Small intestine (tissue), 7 donors: Measurements from ENCODE around the gene AHCYL1. TPM values are rescaled to one million over a fixed set of nuclear protein-coding genes. Genes with fewer than 3 reads are reported as not detected.
A peak's percentile ranks its signal among the peaks of the same experiment; 100 is the strongest.
"Not testable (repeated sequence)": the region's sequence is repeated elsewhere in the genome, so short reads cannot be mapped to it uniquely, and the experiment has no call there.

ENCODE experiments used
- DNase-seq, 2 donors: peaks; one replicate each; pipeline versions ENCODE4 v3.0.0 to v3.0.0-alpha.2; 2013
- FAIRE-seq: peaks from 2 replicates; lab custom pipeline; 2012; peaks lifted over from hg19 to GRCh38; lab: Jason Lieb, UNC
- H3K27ac ChIP-seq, 3 donors: one replicate each; pipeline ENCODE4 v1.5.1; 2013; ENCODE audit warnings: low read length in 2 of 3, mild to moderate bottlenecking in 2 of 3, control low read depth in 1 of 3, inconsistent platforms in 1 of 3, low read depth in 1 of 3, moderate library complexity in 1 of 3
- H3K27me3 ChIP-seq, 3 donors: one replicate each; pipeline ENCODE4 v1.6.1; 2013; ENCODE audit warnings: low read length in 3 of 3, inconsistent platforms in 1 of 3; ENCODE audit not compliant: control insufficient read depth in 3 of 3, insufficient read depth in 3 of 3
- H3K36me3 ChIP-seq, 3 donors: one replicate each; pipeline ENCODE4 v1.6.1; 2013; ENCODE audit warnings: low read length in 3 of 3, inconsistent platforms in 1 of 3, low read depth in 1 of 3, mild to moderate bottlenecking in 1 of 3, moderate library complexity in 1 of 3; ENCODE audit not compliant: control insufficient read depth in 3 of 3, insufficient read depth in 2 of 3
- H3K4me1 ChIP-seq, 3 donors: one replicate each; pipeline ENCODE4 v1.6.1; 2013; ENCODE audit warnings: low read length in 2 of 3, inconsistent platforms in 1 of 3, low read depth in 1 of 3, mild to moderate bottlenecking in 1 of 3, moderate library complexity in 1 of 3; ENCODE audit not compliant: control insufficient read depth in 3 of 3, insufficient read depth in 2 of 3
- H3K4me3 ChIP-seq, 3 donors: one replicate each; pipeline ENCODE4 v1.5.1; 2013; ENCODE audit warnings: low read length in 3 of 3, control low read depth in 1 of 3, inconsistent platforms in 1 of 3, low read depth in 1 of 3, mild to moderate bottlenecking in 1 of 3, moderate library complexity in 1 of 3
- H3K9me3 ChIP-seq, 2 donors: one replicate each; pipeline ENCODE4 v1.6.1; 2013; ENCODE audit warnings: low read depth in 1 of 2, low read length in 1 of 2; ENCODE audit not compliant: control insufficient read depth in 2 of 2, insufficient read depth in 1 of 2
- WGBS, 3 donors: extraction: QIAGEN DNeasy Blood & Tissue Kit; methylation state at CpG; one replicate each; pipeline ENCODE4 v1.1.7; 2013; 5-methylcytosine and 5-hydroxymethylcytosine counted together
- polyA plus RNA-seq, 4 donors: library from polyadenylated mRNA; stranded (reverse) in 3 of 4; unstranded in 1 of 4; fragments of 200-250 nt in 3 of 4; fragments of 120-200 nt in 1 of 4; gene quantifications; one replicate each; pipeline versions ENCODE4 v1.2.1 to v1.2.3, GENCODE V29; 2013
- donor health status: healthy with polysubstance abuse.
- donor health status: control.
- donor health status: control.
- donor health status: Bipolar disorder and iron deficiency.
- donor health status: healthy.

Gene AHCYL1
- polyA plus RNA-seq, 4 donors = 67.6 to 159 (median 96.8) TPM

DNA sequence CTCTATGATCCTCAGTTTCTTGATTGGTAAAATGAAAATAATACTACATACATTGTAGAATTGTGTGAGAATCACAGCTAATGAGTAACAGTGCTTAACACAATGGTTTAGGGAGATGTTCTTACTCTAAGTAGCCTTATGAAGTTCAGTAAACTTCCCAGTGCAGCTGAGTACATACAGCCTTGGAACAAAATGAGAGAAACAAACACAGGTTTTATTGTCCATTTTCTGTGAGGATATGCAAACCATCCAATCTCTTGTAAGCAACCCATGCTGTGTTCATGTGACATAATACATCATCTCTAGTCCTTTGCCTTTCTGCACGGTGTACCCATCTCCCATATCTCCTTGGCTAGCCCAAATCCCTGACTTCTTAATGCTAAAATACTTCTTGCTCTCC lies 35.2 kb downstream of the AHCYL1 start:
- H3K4me3 ChIP-seq = no peak overlapping the region
- H3K4me1 ChIP-seq = no peaks in the 10 kb centered on the region
- DNase-seq (no peak), FAIRE-seq (no peak)
- no peaks in the 10 kb centered on the region for H3K27me3 ChIP-seq
- 90 to 95% (median 91%) methylated on average over 1 of the region's 1 CpG for WGBS, 3 donors
- H3K36me3 ChIP-seq = peaks cover 26 to 50% (median 37%) of the 10 kb centered on the region in 3 donors
- no peaks in the 10 kb centered on the region for H3K9me3 ChIP-seq
- H3K27ac ChIP-seq = no peak overlapping the region

DNA sequence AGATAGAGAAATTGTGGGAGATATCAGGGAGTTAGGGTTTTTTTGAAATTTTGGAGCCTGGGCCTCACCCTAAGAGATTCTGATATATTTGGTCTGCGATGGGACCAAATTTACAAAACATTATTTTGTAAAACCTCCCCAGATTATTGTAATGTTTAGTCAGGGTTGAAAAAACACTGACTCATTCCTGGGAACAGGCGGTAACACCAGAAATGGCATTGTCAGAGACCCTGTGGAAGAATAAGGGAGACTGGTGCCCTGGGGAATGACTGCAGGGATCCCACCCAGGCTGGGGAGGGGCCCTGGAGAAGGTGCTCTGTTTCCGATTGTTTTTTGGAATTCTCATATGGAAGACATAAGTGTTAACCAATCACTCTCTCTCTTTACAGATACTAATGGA lies 36.7 kb downstream of the AHCYL1 start:
- no peaks in the 10 kb centered on the region for H3K9me3 ChIP-seq
- no peaks in the 10 kb centered on the region for H3K4me1 ChIP-seq
- DNase-seq (no peak), FAIRE-seq (no peak)
- H3K4me3 ChIP-seq = no peak overlapping the region
- H3K27me3 ChIP-seq = no peaks in the 10 kb centered on the region
- H3K36me3 ChIP-seq = peaks cover 26 to 43% (median 32%) of the 10 kb centered on the region in 3 donors
- 94 to 96% (median 96%) methylated on average over 3 of the region's 3 CpGs for WGBS, 3 donors
- H3K27ac ChIP-seq = no peak overlapping the region

DNA sequence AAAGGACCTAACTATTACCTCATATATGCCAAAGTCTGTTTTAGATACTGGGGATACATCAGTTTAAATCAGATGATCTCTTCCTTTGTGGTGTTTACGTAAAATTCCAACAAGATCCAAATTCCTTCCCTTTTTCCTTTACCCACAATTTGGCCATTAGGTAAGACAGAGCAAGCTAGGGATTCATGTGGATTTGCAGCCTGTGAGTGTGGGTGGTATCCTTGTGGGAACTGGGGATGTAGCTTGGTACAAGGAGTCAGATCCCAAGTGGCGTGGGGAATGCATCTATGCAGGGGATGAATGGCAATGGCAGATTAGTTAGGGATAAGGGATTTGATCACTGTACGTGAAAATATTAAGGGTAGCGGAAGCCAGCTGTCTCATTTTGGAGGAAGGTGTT lies 40.0 kb downstream of the AHCYL1 start:
- DNase-seq = no peak
- Histone ChIP-seq H3K27ac (no peak overlapping the region), H3K36me3 (peaks cover 10 to 19% (median 17%) of the 10 kb centered on the region in 3 donors), H3K27me3 (no peaks in the 10 kb centered on the region), H3K9me3 (no peaks in the 10 kb centered on the region), H3K4me1 (no peaks in the 10 kb centered on the region), H3K4me3 (no peak overlapping the region)
- no peak for FAIRE-seq
- WGBS, 3 donors = 94 to 98% (median 94%) methylated on average over 4 of the region's 4 CpGs

DNA sequence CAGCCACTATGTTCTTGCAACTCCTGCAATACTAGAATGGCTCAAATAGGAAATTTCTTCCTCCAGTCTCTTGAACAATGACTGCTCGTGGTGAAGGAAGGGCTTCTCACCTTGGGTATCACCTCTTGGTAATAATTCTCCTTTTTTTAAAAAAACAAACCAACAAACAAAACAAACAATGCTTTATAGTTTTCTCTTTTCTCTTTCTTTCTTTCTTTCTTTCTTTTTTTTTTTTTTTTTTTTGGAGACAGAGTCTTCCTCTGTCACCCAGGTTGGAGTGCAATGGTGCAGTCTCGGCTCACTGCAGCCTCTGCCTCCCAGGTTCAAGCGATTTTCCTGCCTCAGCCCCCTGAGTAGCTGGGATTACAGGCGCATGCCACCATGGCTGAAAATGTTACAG lies 46.1 kb downstream of the AHCYL1 start:
- H3K36me3 ChIP-seq, H3K27me3 ChIP-seq, H3K4me1 ChIP-seq, H3K9me3 ChIP-seq, FAIRE-seq, DNase-seq, H3K4me3 ChIP-seq: not testable (repeated sequence)
- H3K27ac ChIP-seq = peak overlapping the region in 2 of 3 donors; percentile 57 to 80
- whole genome bisulfite sequencing, 3 donors = 70 to 81% (median 72%) methylated on average over 4 of the region's 4 CpGs

DNA sequence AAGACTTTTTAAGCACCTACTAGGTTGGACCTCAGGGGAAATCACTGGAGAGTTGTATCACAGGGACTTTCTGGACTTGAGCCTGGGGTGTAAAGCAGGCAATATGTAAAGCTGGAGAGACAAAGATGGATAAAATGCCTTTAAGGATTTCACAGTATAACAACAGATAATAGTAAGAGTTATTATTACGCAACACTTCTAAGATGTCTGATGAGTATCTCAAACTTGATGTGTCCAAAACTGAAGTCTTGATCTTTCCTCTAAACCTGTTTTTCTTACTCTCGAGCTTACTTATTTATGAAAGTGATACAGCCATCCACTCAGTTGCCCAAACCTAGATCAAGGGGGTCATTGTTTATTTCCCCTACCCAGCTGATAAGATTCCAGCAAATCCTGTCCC lies 47.8 kb downstream of the AHCYL1 start:
- no peak overlapping the region for H3K27ac ChIP-seq
- 95 to 100% (median 97%) methylated on average over 2 of the region's 2 CpGs for WGBS, 3 donors
- DNase-seq (no peak), FAIRE-seq (no peak)
- no peaks in the 10 kb centered on the region for H3K36me3 ChIP-seq
- no peaks in the 10 kb centered on the region for H3K27me3 ChIP-seq
- H3K4me1 ChIP-seq = peaks cover 0 to 3% (median 0%) of the 10 kb centered on the region in 3 donors
- H3K9me3 ChIP-seq = no peaks in the 10 kb centered on the region
- no peak overlapping the region for H3K4me3 ChIP-seq

DNA sequence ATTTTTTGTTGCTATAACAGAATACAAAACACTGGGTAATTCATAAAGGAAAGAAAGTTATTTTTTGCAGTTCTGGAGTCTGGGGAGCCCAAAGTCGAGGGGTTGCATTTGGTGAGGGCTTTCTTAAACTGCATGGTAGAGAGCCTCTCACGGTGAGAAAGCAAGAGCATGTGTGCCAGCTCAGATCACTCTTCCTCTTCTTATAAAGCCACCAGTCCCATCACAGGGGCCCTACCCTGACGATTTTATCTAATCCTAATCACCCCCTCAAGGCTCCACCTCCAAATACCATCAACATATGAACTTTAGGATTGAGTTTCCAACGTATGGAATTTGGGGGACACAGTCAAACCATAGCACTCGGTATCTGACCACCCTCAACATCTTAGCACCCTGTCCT lies 48.9 kb downstream of the AHCYL1 start:
- Histone ChIP-seq H3K9me3 (no peaks in the 10 kb centered on the region), H3K4me3 (no peak overlapping the region), H3K36me3 (peaks cover 0 to 7% (median 1%) of the 10 kb centered on the region in 3 donors), H3K4me1 (peaks cover 0 to 3% (median 0%) of the 10 kb centered on the region in 3 donors), H3K27ac (peak overlapping the region in 1 of 3 donors; percentile 81), H3K27me3 (no peaks in the 10 kb centered on the region)
- no peak for DNase-seq
- no peak for FAIRE-seq
- WGBS, 3 donors = 84 to 86% (median 85%) methylated on average over 5 of the region's 5 CpGs

DNA sequence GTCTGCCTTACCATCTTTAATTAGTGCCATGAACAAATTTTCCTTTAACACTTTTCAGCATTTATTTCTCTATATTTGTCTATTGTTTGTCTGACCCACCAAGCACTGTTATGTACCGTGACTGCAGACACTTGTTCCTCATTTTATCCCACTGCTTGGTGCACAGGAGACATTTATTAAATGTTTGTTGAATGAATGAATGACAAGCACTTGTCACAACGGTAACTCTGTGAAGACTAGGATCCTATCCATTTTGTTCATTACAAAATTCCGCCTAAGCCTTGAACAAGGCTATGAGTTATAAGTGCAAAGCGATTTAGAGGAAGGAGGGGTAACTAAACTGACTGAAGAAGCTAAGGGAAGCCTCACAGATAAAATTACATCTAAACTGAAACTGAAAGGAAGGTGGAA lies 49.5 kb downstream of the AHCYL1 start:
- WGBS, 3 donors = 47 to 55% (median 51%) methylated on average over 4 of the region's 4 CpGs
- Histone ChIP-seq H3K4me1 (peaks cover 0 to 3% (median 0%) of the 10 kb centered on the region in 3 donors), H3K27ac (peak overlapping the region; percentile 44 to 81 (median 54)), H3K9me3 (no peaks in the 10 kb centered on the region), H3K36me3 (peaks cover 0 to 12% (median 5%) of the 10 kb centered on the region in 3 donors), H3K4me3 (peak overlapping the region in 2 of 3 donors; percentile 72 to 97), H3K27me3 (no peaks in the 10 kb centered on the region)
- no peak for DNase-seq
- no peak for FAIRE-seq

DNA sequence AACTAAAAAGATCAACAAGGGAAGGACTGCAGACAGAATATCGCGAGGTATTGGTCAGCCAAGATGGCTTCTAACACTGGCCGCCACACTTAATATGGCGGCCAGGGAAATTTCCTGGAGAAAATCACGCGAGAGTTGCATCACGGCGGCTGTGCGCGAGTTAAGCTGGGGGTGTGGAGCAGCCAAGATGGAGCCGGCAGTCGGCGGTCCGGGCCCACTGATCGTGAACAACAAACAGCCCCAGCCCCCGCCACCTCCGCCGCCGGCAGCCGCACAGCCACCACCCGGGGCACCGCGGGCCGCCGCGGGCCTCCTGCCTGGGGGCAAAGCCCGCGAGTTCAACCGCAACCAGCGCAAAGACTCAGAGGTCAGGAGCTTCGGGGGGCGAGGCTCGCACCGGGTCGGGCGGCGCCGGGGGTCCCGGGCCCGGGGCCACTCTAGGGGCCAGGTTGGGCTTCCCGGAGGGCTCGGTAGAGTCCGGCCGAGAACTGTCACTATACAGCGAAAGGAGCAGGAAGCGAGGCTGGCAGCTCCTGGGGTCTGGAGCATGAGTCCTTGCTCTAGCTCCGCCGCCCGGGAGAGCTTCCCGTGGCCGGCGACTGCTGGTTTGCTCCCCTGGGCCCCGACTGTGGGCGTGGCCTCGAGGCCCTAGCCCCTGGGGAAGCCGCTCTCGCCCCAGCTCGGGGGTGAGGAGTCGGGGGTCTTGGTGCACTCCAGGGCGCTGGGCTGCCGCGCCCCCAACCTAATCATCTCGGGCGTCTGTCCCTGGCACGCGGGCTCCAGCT lies 50.1 kb downstream of the AHCYL1 start, which contains the start of gene STRIP1:
Gene STRIP1 (plus strand): TSS at position 174 of the 785 bp plus-strand sequence. CDS start 14 bp downstream, at position 188.
- peaks cover 4 to 17% (median 10%) of the 10 kb centered on the region in 3 donors for H3K36me3 ChIP-seq
- H3K27ac ChIP-seq = peak within 1 kb of the TSS; percentile 80 to 87 (median 84)
- no peaks in the 10 kb centered on the region for H3K9me3 ChIP-seq
- WGBS, 3 donors = 0 to 1% (median 0%) methylated on average over 54 to 66 of the region's 66 CpGs
- H3K4me3 ChIP-seq = peak within 1 kb of the TSS; percentile 72 to 99 (median 97)
- peaks cover 0 to 3% (median 0%) of the 10 kb centered on the region in 3 donors for H3K4me1 ChIP-seq
- DNase-seq (peak; percentile 98), FAIRE-seq (no peak)
- H3K27me3 ChIP-seq = no peaks in the 10 kb centered on the region
